Astrocyte (in vitro differentiated cells and primary cell): ENCODE results near the gene ZBTB7C. TPM values are rescaled to one million over a fixed set of nuclear protein-coding genes. Genes with fewer than 3 reads are reported as not detected.

Experiments used
- DNase-seq: peaks from one replicate; pipeline ENCODE4 v3.0.0-alpha.2; 2010; ENCODE audit warnings: low read depth
- FAIRE-seq: peaks from 2 replicates; lab custom pipeline; 2011; peaks lifted over from hg19 to GRCh38; lab: Jason Lieb, UNC
- H2AFZ ChIP-seq: 2 replicates; pipeline ENCODE4 v1.6.0; 2012; ENCODE audit warnings: low read depth, low read length, inconsistent platforms
- H3K27ac ChIP-seq: 2 replicates; pipeline ENCODE4 v1.5.1; 2011; ENCODE audit warnings: low read depth, low read length, inconsistent platforms
- H3K27me3 ChIP-seq: 2 replicates; pipeline ENCODE4 v1.6.0; 2011; ENCODE audit warnings: low read length, inconsistent platforms; ENCODE audit not compliant: insufficient read depth
- H3K36me3 ChIP-seq: 2 replicates; pipeline ENCODE4 v1.5.1; 2011; ENCODE audit warnings: low read length, inconsistent platforms; ENCODE audit not compliant: insufficient read depth
- H3K4me1 ChIP-seq: 2 replicates; pipeline ENCODE4 v1.5.1; 2011; ENCODE audit warnings: low read length, inconsistent platforms; ENCODE audit not compliant: insufficient read depth
- H3K4me2 ChIP-seq: 2 replicates; pipeline ENCODE4 v1.6.0; 2012; ENCODE audit warnings: low read length, inconsistent platforms
- H3K4me3 ChIP-seq: 2 replicates; pipeline ENCODE4 v1.5.1; 2011; ENCODE audit warnings: low read depth, mild to moderate bottlenecking, low read length, inconsistent platforms; ENCODE audit not compliant: insufficient read depth
- H3K79me2 ChIP-seq: 2 replicates; pipeline ENCODE4 v1.6.0; 2012; ENCODE audit warnings: mild to moderate bottlenecking, low read length, inconsistent platforms; ENCODE audit not compliant: insufficient read depth
- H3K9ac ChIP-seq: 2 replicates; pipeline ENCODE4 v1.6.0; 2012; ENCODE audit warnings: mild to moderate bottlenecking, low read length, inconsistent platforms
- H3K9me3 ChIP-seq: 2 replicates; pipeline ENCODE4 v1.5.1; 2012; ENCODE audit warnings: low read depth, mild to moderate bottlenecking, low read length, inconsistent platforms; ENCODE audit not compliant: insufficient read depth
- H4K20me1 ChIP-seq: 2 replicates; pipeline ENCODE4 v1.6.0; 2012; ENCODE audit warnings: low read length, inconsistent platforms; ENCODE audit not compliant: insufficient read depth
- H3K27ac Mint-ChIP-seq: one replicate; pipeline ENCODE4 v1.8.0; 2021; ENCODE audit warnings: mild to moderate bottlenecking, mixed read lengths; ENCODE audit not compliant: unreplicated experiment
- H3K27me3 Mint-ChIP-seq: one replicate; pipeline ENCODE4 v1.8.0; 2021; ENCODE audit warnings: low read depth, mixed read lengths; ENCODE audit not compliant: unreplicated experiment
- H3K36me3 Mint-ChIP-seq: one replicate; pipeline ENCODE4 v1.8.0; 2021; ENCODE audit warnings: low read depth, mixed read lengths; ENCODE audit not compliant: unreplicated experiment
- H3K4me1 Mint-ChIP-seq: one replicate; pipeline ENCODE4 v1.8.0; 2021; ENCODE audit warnings: low read depth, mixed read lengths; ENCODE audit not compliant: unreplicated experiment
- H3K4me3 Mint-ChIP-seq: one replicate; pipeline ENCODE4 v1.8.0; 2021; ENCODE audit warnings: mild to moderate bottlenecking, moderate library complexity, mixed read lengths; ENCODE audit not compliant: unreplicated experiment
- H3K9me3 Mint-ChIP-seq: one replicate; pipeline ENCODE4 v1.8.0; 2021; ENCODE audit warnings: mild to moderate bottlenecking, mixed read lengths; ENCODE audit not compliant: unreplicated experiment
- EZH2 ChIP-seq: IDR thresholded peaks from 2 replicates; pipeline ENCODE4 v1.6.1; 2012; ENCODE audit warnings: mild to moderate bottlenecking, low read length, inconsistent platforms; ENCODE audit not compliant: insufficient read depth
- total RNA-seq: library from RNA; stranded (reverse); gene quantifications from 2 replicates; pipeline ENCODE4 v1.2.1, GENCODE V29; 2021
- TF ChIP-seq, protein P1 (sequence below): IDR thresholded peaks from 2 replicates; pipeline ENCODE4 v1.5.1; 2011; ENCODE audit warnings: low read depth, mild to moderate bottlenecking, inconsistent platforms, low read length, moderate library complexity; ENCODE audit not compliant: insufficient read depth

ZBTB7C gene
- total RNA-seq, 1 donor from 2014 or later = 1.0 TPM

DNA sequence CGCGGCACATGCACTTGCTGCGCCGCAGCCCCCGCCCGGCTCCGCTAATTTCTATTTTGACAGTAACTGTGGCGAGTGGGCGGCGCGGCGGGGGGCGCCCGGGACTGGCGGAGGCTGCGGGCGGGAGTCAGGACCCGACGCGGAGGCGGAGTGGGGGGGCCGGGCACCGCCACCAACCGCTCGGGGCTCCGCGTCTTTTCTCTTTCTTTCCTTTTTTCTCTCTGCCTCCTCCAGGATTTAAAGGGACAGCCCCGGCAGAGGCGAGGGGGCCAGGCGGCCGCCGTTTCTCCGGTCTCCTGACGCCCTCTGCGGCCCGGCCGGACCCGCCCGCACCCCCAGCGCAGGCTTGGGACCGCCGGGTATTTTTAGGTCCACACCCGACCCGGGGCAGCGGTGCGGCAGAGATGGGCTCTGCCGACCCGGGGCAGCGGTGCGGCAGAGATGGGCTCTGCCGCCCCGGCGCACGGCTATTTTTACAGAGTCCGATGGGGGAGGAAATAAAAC is 460 bp upstream of the ZBTB7C start:
- Mint-ChIP-seq H3K9me3 (peaks cover 2% of the 10 kb centered on the region), H3K4me3 (peak overlapping the region; percentile 82), H3K27me3 (peaks cover 48% of the 10 kb centered on the region), H3K36me3 (no peaks in the 10 kb centered on the region), H3K27ac (no peak overlapping the region), H3K4me1 (peaks cover 25% of the 10 kb centered on the region)
- no peak for DNase-seq
- Histone ChIP-seq H4K20me1 (no peaks in the 10 kb centered on the region), H3K9ac (peak overlapping the region; percentile 56), H2AFZ (peak overlapping the region; percentile 92), H3K36me3 (no peaks in the 10 kb centered on the region), H3K79me2 (no peaks in the 10 kb centered on the region), H3K4me2 (peak overlapping the region; percentile 96), H3K27me3 (peaks cover 42% of the 10 kb centered on the region), H3K27ac (no peak overlapping the region), H3K4me3 (peak overlapping the region; percentile 66), H3K4me1 (peaks cover 10% of the 10 kb centered on the region), H3K9me3 (no peaks in the 10 kb centered on the region)
- FAIRE-seq = no peak
- TF ChIP-seq, protein P1, sequence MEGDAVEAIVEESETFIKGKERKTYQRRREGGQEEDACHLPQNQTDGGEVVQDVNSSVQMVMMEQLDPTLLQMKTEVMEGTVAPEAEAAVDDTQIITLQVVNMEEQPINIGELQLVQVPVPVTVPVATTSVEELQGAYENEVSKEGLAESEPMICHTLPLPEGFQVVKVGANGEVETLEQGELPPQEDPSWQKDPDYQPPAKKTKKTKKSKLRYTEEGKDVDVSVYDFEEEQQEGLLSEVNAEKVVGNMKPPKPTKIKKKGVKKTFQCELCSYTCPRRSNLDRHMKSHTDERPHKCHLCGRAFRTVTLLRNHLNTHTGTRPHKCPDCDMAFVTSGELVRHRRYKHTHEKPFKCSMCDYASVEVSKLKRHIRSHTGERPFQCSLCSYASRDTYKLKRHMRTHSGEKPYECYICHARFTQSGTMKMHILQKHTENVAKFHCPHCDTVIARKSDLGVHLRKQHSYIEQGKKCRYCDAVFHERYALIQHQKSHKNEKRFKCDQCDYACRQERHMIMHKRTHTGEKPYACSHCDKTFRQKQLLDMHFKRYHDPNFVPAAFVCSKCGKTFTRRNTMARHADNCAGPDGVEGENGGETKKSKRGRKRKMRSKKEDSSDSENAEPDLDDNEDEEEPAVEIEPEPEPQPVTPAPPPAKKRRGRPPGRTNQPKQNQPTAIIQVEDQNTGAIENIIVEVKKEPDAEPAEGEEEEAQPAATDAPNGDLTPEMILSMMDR = no peak
- TF ChIP-seq EZH2 = no peak

- Histone ChIP-seq H3K27ac (no peak overlapping the region), H3K4me1 (peaks cover 11% of the 10 kb centered on the region), H3K36me3 (no peaks in the 10 kb centered on the region), H3K79me2 (no peaks in the 10 kb centered on the region), H3K4me2 (peak overlapping the region; percentile 96), H3K9ac (no peak overlapping the region), H3K27me3 (peaks cover 42% of the 10 kb centered on the region), H3K9me3 (no peaks in the 10 kb centered on the region), H2AFZ (peak overlapping the region; percentile 67), H4K20me1 (no peaks in the 10 kb centered on the region), H3K4me3 (no peak overlapping the region)
- Mint-ChIP-seq H3K4me3 (peak overlapping the region; percentile 87), H3K4me1 (peaks cover 30% of the 10 kb centered on the region), H3K9me3 (no peaks in the 10 kb centered on the region), H3K27me3 (peaks cover 33% of the 10 kb centered on the region), H3K27ac (peak overlapping the region; percentile 31), H3K36me3 (no peaks in the 10 kb centered on the region)
- no peak for DNase-seq
- FAIRE-seq = no peak
- TF ChIP-seq, protein P1 = no peak
- peak; percentile 96 for TF ChIP-seq EZH2
These were observed 964 bp downstream of the ZBTB7C start for GRCh38 chr18:48408111-48408726.

GRCh38 chr18:48407358-48407757 is 1.8 kb downstream of the ZBTB7C start:
- no peak overlapping the region for H3K9ac ChIP-seq
- TF ChIP-seq, protein P1 = no peak
- no peak for TF ChIP-seq EZH2
- no peak overlapping the region for H2AFZ ChIP-seq
- peaks cover 42% of the 10 kb centered on the region for H3K27me3 ChIP-seq
- Mint-ChIP-seq H3K4me3 (peak overlapping the region; percentile 87), H3K9me3 (no peaks in the 10 kb centered on the region), H3K27me3 (peaks cover 29% of the 10 kb centered on the region), H3K36me3 (no peaks in the 10 kb centered on the region), H3K4me1 (peaks cover 36% of the 10 kb centered on the region), H3K27ac (no peak overlapping the region)
- peaks cover 12% of the 10 kb centered on the region for H3K4me1 ChIP-seq
- no peaks in the 10 kb centered on the region for H3K9me3 ChIP-seq
- no peak overlapping the region for H3K27ac ChIP-seq
- H3K79me2 ChIP-seq = no peaks in the 10 kb centered on the region
- H4K20me1 ChIP-seq = no peaks in the 10 kb centered on the region
- FAIRE-seq (no peak), DNase-seq (no peak)
- H3K4me3 ChIP-seq = no peak overlapping the region
- H3K4me2 ChIP-seq = no peak overlapping the region
- H3K36me3 ChIP-seq = no peaks in the 10 kb centered on the region
